Chondrocyte (in vitro differentiated cells): ENCODE data around the gene BCL2L12. TPM values are rescaled to one million over a fixed set of nuclear protein-coding genes. Genes with fewer than 3 reads are reported as not detected.

Experiments used
- DNase-seq: peaks from one replicate; pipeline ENCODE4 v3.0.0; 2021; ENCODE audit warnings: mixed read lengths, low spot score
- H3K27ac Mint-ChIP-seq: one replicate; pipeline ENCODE4 v1.8.0; 2021; ENCODE audit warnings: mild to moderate bottlenecking, moderate library complexity, mixed read lengths; ENCODE audit not compliant: unreplicated experiment
- H3K27me3 Mint-ChIP-seq: 2 replicates; pipeline ENCODE4 v1.8.0; 2021; ENCODE audit warnings: low read depth, mixed read lengths
- H3K36me3 Mint-ChIP-seq: 2 replicates; pipeline ENCODE4 v1.8.0; 2021; ENCODE audit warnings: low read depth, mixed read lengths
- H3K4me1 Mint-ChIP-seq: 2 replicates; pipeline ENCODE4 v1.8.0; 2021; ENCODE audit warnings: low read depth, mild to moderate bottlenecking, mixed read lengths
- H3K4me3 Mint-ChIP-seq: one replicate; pipeline ENCODE4 v1.8.0; 2021; ENCODE audit warnings: mild to moderate bottlenecking, moderate library complexity, mixed read lengths; ENCODE audit not compliant: unreplicated experiment
- H3K9me3 Mint-ChIP-seq: 2 replicates; pipeline ENCODE4 v1.8.0; 2021; ENCODE audit warnings: low read depth, mixed read lengths
- CTCF ChIP-seq: fragments of 200-600 bp; sonication (generic); IDR thresholded peaks from 2 replicates; pipeline ENCODE4 v1.5.0; 2021; ENCODE audit warnings: antibody characterized with exemption, mild to moderate bottlenecking, moderate library complexity
- total RNA-seq: library from RNA; stranded (reverse); gene quantifications from 3 replicates; pipeline ENCODE4 v1.2.1, GENCODE V29; 2021

The BCL2L12 gene
- total RNA-seq, 1 donor from 2014 or later, result 18.3 TPM

GRCh38 chr19:49689133-49690078 lies 23.7 kb downstream of the BCL2L12 start, which contains the start of gene ADM5:
Gene ADM5 (plus strand): TSS chr19:49689594. CDS start chr19:49689838, 244 bp downstream.
- H3K4me3 Mint-ChIP-seq, result peak within 1 kb of the TSS; percentile 90
- peak; percentile 72 for TF ChIP-seq CTCF
- no peak for DNase-seq
- H3K27me3 Mint-ChIP-seq, result no peaks in the 10 kb centered on the region
- no peaks in the 10 kb centered on the region for H3K9me3 Mint-ChIP-seq
- H3K36me3 Mint-ChIP-seq, result peaks cover 12% of the 10 kb centered on the region
- no peak within 1 kb of the TSS for H3K27ac Mint-ChIP-seq
- H3K4me1 Mint-ChIP-seq, result peaks cover 28% of the 10 kb centered on the region

- H3K4me1 Mint-ChIP-seq, result peaks cover 28% of the 10 kb centered on the region
- H3K36me3 Mint-ChIP-seq, result peaks cover 10% of the 10 kb centered on the region
- peak overlapping the region; percentile 90 for H3K4me3 Mint-ChIP-seq
- TF ChIP-seq CTCF, result peak; percentile 57
- H3K9me3 Mint-ChIP-seq, result no peaks in the 10 kb centered on the region
- H3K27ac Mint-ChIP-seq, result no peak overlapping the region
- no peak for DNase-seq
- H3K27me3 Mint-ChIP-seq, result no peaks in the 10 kb centered on the region
These were observed 24.4 kb downstream of the BCL2L12 start for GRCh38 chr19:49690079-49690655.

GRCh38 chr19:49690656-49691242 lies 25.0 kb downstream of the BCL2L12 start, which contains the start of gene CPT1C:
Gene CPT1C (plus strand): TSS chr19:49691116. CDS start chr19:49692253, 1,137 bp downstream.
- no peaks in the 10 kb centered on the region for H3K27me3 Mint-ChIP-seq
- no peak for TF ChIP-seq CTCF
- H3K9me3 Mint-ChIP-seq, result no peaks in the 10 kb centered on the region
- H3K36me3 Mint-ChIP-seq, result peaks cover 6% of the 10 kb centered on the region
- H3K4me1 Mint-ChIP-seq, result peaks cover 28% of the 10 kb centered on the region
- DNase-seq, result no peak
- peak within 1 kb of the TSS; percentile 83 for H3K27ac Mint-ChIP-seq
- peak within 1 kb of the TSS; percentile 90 for H3K4me3 Mint-ChIP-seq

GRCh38 chr19:49691243-49692146 lies 25.8 kb downstream of the BCL2L12 start:
- H3K4me3 Mint-ChIP-seq, result peak overlapping the region; percentile 90
- no peaks in the 10 kb centered on the region for H3K27me3 Mint-ChIP-seq
- peak overlapping the region; percentile 83 for H3K27ac Mint-ChIP-seq
- no peaks in the 10 kb centered on the region for H3K9me3 Mint-ChIP-seq
- H3K4me1 Mint-ChIP-seq, result peaks cover 28% of the 10 kb centered on the region
- no peak for DNase-seq
- H3K36me3 Mint-ChIP-seq, result peaks cover 4% of the 10 kb centered on the region
- TF ChIP-seq CTCF, result no peak
